ENCODE data around the gene CELF2. TPM values are rescaled to one million over a fixed set of nuclear protein-coding genes. Genes with fewer than 3 reads are reported as not detected.
A peak's percentile ranks its signal among the peaks of the same experiment; 100 is the strongest.
"Not testable (repeated sequence)": the region's sequence is repeated elsewhere in the genome, so short reads cannot be mapped to it uniquely, and the experiment has no call there.

CELF2 gene
- total RNA-seq, 2 donors from 2014 or later: 116 to 124 TPM

- H3K4me1 Mint-ChIP-seq (ENCODE audit: low read depth): no peaks in the 10 kb centered on the region
- H3K9me3 Mint-ChIP-seq: peaks cover 0 to 1% of the 10 kb centered on the region in 2 donors
- H3K27me3 Mint-ChIP-seq (ENCODE audit: low read depth): no peaks in the 10 kb centered on the region
- H3K36me3 Mint-ChIP-seq (ENCODE audit: insufficient read depth in 2 of 2): no peaks in the 10 kb centered on the region
- no peak overlapping the region for H3K27ac Mint-ChIP-seq
- ATAC-seq (replicated peaks in 1 of 2) (peak; percentile 19 to 40), DNase-seq (no peak)
- H3K4me3 Mint-ChIP-seq: peak overlapping the region; percentile 31 to 48
Observed at GRCh38 chr10:11344550-11344949, 326.9 kb downstream of the CELF2 start.

- ATAC-seq (replicated peaks in 1 of 2) (peak; percentile 19 to 59), DNase-seq (peak in 1 of 2 donors; percentile 20)
- Mint-ChIP-seq H3K4me1 (ENCODE audit: low read depth) (no peaks in the 10 kb centered on the region), H3K4me3 (peak overlapping the region in 1 of 2 donors; percentile 48), H3K36me3 (ENCODE audit: insufficient read depth in 2 of 2) (no peaks in the 10 kb centered on the region), H3K27ac (no peak overlapping the region), H3K9me3 (peaks cover 0 to 1% of the 10 kb centered on the region in 2 donors), H3K27me3 (ENCODE audit: low read depth) (no peaks in the 10 kb centered on the region)
Observed at GRCh38 chr10:11345224-11346054, 327.8 kb downstream of the CELF2 start.

GRCh38 chr10:11347580-11347979 lies 329.9 kb downstream of the CELF2 start:
- not testable (repeated sequence) for H3K36me3 Mint-ChIP-seq (ENCODE audit: insufficient read depth in 2 of 2); H3K27me3 Mint-ChIP-seq (ENCODE audit: low read depth); H3K4me3 Mint-ChIP-seq; H3K27ac Mint-ChIP-seq; ATAC-seq (replicated peaks in 1 of 2); H3K9me3 Mint-ChIP-seq; H3K4me1 Mint-ChIP-seq (ENCODE audit: low read depth); DNase-seq

GRCh38 chr10:11351801-11352200 lies 334.1 kb downstream of the CELF2 start:
- Mint-ChIP-seq H3K36me3 (ENCODE audit: insufficient read depth in 2 of 2) (no peaks in the 10 kb centered on the region), H3K4me1 (ENCODE audit: low read depth) (peaks cover 13% of the 10 kb centered on the region), H3K9me3 (peaks cover 0 to 1% of the 10 kb centered on the region in 2 donors), H3K4me3 (no peak overlapping the region), H3K27me3 (ENCODE audit: low read depth) (no peaks in the 10 kb centered on the region), H3K27ac (no peak overlapping the region)
- DNase-seq (no peak), ATAC-seq (replicated peaks in 1 of 2) (no peak)

- Mint-ChIP-seq H3K36me3 (ENCODE audit: insufficient read depth in 2 of 2) (no peaks in the 10 kb centered on the region), H3K4me3 (no peak overlapping the region), H3K9me3 (peaks cover 0 to 1% of the 10 kb centered on the region in 2 donors), H3K4me1 (ENCODE audit: low read depth) (peaks cover 13% of the 10 kb centered on the region), H3K27ac (no peak overlapping the region), H3K27me3 (ENCODE audit: low read depth) (no peaks in the 10 kb centered on the region)
- DNase-seq (no peak), ATAC-seq (replicated peaks in 1 of 2) (peak in 1 of 2 donors; percentile 66)
Observed at GRCh38 chr10:11353006-11353896, 335.6 kb downstream of the CELF2 start.

GRCh38 chr10:11354823-11355222 lies 337.2 kb downstream of the CELF2 start:
- no peak overlapping the region for H3K4me3 Mint-ChIP-seq
- H3K9me3 Mint-ChIP-seq: peaks cover 3 to 6% of the 10 kb centered on the region in 2 donors
- H3K27me3 Mint-ChIP-seq (ENCODE audit: low read depth): no peaks in the 10 kb centered on the region
- DNase-seq (no peak), ATAC-seq (replicated peaks in 1 of 2) (peak; percentile 59 to 73)
- no peaks in the 10 kb centered on the region for H3K36me3 Mint-ChIP-seq (ENCODE audit: insufficient read depth in 2 of 2)
- H3K27ac Mint-ChIP-seq: no peak overlapping the region
- peaks cover 13% of the 10 kb centered on the region for H3K4me1 Mint-ChIP-seq (ENCODE audit: low read depth)

- no peaks in the 10 kb centered on the region for H3K27me3 Mint-ChIP-seq (ENCODE audit: low read depth)
- ATAC-seq (replicated peaks in 1 of 2): no peak
- no peak overlapping the region for H3K27ac Mint-ChIP-seq
- H3K4me1 Mint-ChIP-seq (ENCODE audit: low read depth): peaks cover 13% of the 10 kb centered on the region
- peaks cover 3 to 7% of the 10 kb centered on the region in 2 donors for H3K9me3 Mint-ChIP-seq
- H3K36me3 Mint-ChIP-seq (ENCODE audit: insufficient read depth in 2 of 2): no peaks in the 10 kb centered on the region
- DNase-seq: no peak
- H3K4me3 Mint-ChIP-seq: no peak overlapping the region
Observed at GRCh38 chr10:11355592-11355991, 337.9 kb downstream of the CELF2 start.

GRCh38 chr10:11357439-11357838 lies 339.8 kb downstream of the CELF2 start:
- Mint-ChIP-seq H3K4me1 (ENCODE audit: low read depth) (peaks cover 13% of the 10 kb centered on the region), H3K4me3 (no peak overlapping the region), H3K36me3 (ENCODE audit: insufficient read depth in 2 of 2) (no peaks in the 10 kb centered on the region), H3K9me3 (peaks cover 3 to 7% of the 10 kb centered on the region in 2 donors), H3K27ac (no peak overlapping the region), H3K27me3 (ENCODE audit: low read depth) (no peaks in the 10 kb centered on the region)
- no peak for DNase-seq
- ATAC-seq (replicated peaks in 1 of 2): no peak

GRCh38 chr10:11358011-11358410 lies 340.3 kb downstream of the CELF2 start:
- peaks cover 3 to 7% of the 10 kb centered on the region in 2 donors for H3K9me3 Mint-ChIP-seq
- H3K4me1 Mint-ChIP-seq (ENCODE audit: low read depth): peaks cover 10% of the 10 kb centered on the region
- H3K4me3 Mint-ChIP-seq: no peak overlapping the region
- no peaks in the 10 kb centered on the region for H3K36me3 Mint-ChIP-seq (ENCODE audit: insufficient read depth in 2 of 2)
- no peak overlapping the region for H3K27ac Mint-ChIP-seq
- no peaks in the 10 kb centered on the region for H3K27me3 Mint-ChIP-seq (ENCODE audit: low read depth)
- DNase-seq (no peak), ATAC-seq (replicated peaks in 1 of 2) (no peak)

- Mint-ChIP-seq H3K36me3 (ENCODE audit: insufficient read depth in 2 of 2) (no peaks in the 10 kb centered on the region), H3K4me3 (no peak overlapping the region), H3K9me3 (peaks cover 3 to 7% of the 10 kb centered on the region in 2 donors), H3K27me3 (ENCODE audit: low read depth) (no peaks in the 10 kb centered on the region), H3K4me1 (ENCODE audit: low read depth) (peaks cover 6% of the 10 kb centered on the region), H3K27ac (no peak overlapping the region)
- ATAC-seq (replicated peaks in 1 of 2) (no peak), DNase-seq (no peak)
Observed at GRCh38 chr10:11358923-11359575, 341.4 kb downstream of the CELF2 start.

- peaks cover 3 to 7% of the 10 kb centered on the region in 2 donors for H3K9me3 Mint-ChIP-seq
- DNase-seq (no peak), ATAC-seq (replicated peaks in 1 of 2) (no peak)
- H3K4me1 Mint-ChIP-seq (ENCODE audit: low read depth): peaks cover 4% of the 10 kb centered on the region
- H3K27me3 Mint-ChIP-seq (ENCODE audit: low read depth): no peaks in the 10 kb centered on the region
- H3K27ac Mint-ChIP-seq: no peak overlapping the region
- no peaks in the 10 kb centered on the region for H3K36me3 Mint-ChIP-seq (ENCODE audit: insufficient read depth in 2 of 2)
- H3K4me3 Mint-ChIP-seq: no peak overlapping the region
Observed at GRCh38 chr10:11359869-11360268, 342.2 kb downstream of the CELF2 start.

GRCh38 chr10:11363497-11363896 lies 345.8 kb downstream of the CELF2 start:
- no peak for DNase-seq
- H3K4me3 Mint-ChIP-seq: no peak overlapping the region
- H3K36me3 Mint-ChIP-seq (ENCODE audit: insufficient read depth in 2 of 2): no peaks in the 10 kb centered on the region
- no peak for ATAC-seq (replicated peaks in 1 of 2)
- H3K4me1 Mint-ChIP-seq (ENCODE audit: low read depth): peaks cover 10% of the 10 kb centered on the region
- peaks cover 4 to 7% of the 10 kb centered on the region in 2 donors for H3K9me3 Mint-ChIP-seq
- H3K27me3 Mint-ChIP-seq (ENCODE audit: low read depth): no peaks in the 10 kb centered on the region
- no peak overlapping the region for H3K27ac Mint-ChIP-seq

- no peak overlapping the region for H3K4me3 Mint-ChIP-seq
- H3K36me3 Mint-ChIP-seq (ENCODE audit: insufficient read depth in 2 of 2): no peaks in the 10 kb centered on the region
Observed at GRCh38 chr10:11364241-11364640, 346.6 kb downstream of the CELF2 start.

More at GRCh38 chr10:11364241-11364640, 346.6 kb downstream of the CELF2 start:
- Mint-ChIP-seq H3K27ac (no peak overlapping the region), H3K27me3 (ENCODE audit: low read depth) (no peaks in the 10 kb centered on the region), H3K4me1 (ENCODE audit: low read depth) (peaks cover 13% of the 10 kb centered on the region), H3K9me3 (peaks cover 4 to 6% of the 10 kb centered on the region in 2 donors)
- ATAC-seq (replicated peaks in 1 of 2): no peak
- DNase-seq: no peak
